Measurements from ENCODE around the gene GALM.
"Not testable (repeated sequence)": the region's sequence is repeated elsewhere in the genome, so short reads cannot be mapped to it uniquely, and the experiment has no call there.

Gene GALM

DNA sequence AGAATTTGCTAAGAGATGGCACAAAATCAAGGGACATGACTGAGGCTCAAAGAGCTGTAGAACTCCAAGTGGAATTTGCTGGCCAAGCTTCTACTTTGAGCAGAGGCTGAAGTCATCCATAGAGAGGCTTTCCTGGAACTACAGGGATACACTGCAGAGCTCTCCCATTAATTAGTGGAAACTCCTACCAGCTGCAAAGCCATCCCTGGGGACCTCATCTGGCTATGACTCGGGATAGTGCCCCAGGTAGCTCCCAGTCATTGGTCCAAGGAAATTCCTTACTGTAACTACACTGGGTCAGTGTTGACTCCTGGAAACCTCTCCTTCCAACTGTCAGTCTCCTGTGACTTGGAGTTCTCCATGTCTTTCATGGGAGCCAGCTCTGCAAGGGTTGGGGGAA is 10.5 kb upstream of the GALM start:
- TF ChIP-seq POLR2A (IDR thresholded peaks at IDR 0.05; ENCODE audit: low read depth, low read length): no peak
- FAIRE-seq: no peak
- no peak for DNase-seq (ENCODE audit: insufficient read length, low spot score)

DNA sequence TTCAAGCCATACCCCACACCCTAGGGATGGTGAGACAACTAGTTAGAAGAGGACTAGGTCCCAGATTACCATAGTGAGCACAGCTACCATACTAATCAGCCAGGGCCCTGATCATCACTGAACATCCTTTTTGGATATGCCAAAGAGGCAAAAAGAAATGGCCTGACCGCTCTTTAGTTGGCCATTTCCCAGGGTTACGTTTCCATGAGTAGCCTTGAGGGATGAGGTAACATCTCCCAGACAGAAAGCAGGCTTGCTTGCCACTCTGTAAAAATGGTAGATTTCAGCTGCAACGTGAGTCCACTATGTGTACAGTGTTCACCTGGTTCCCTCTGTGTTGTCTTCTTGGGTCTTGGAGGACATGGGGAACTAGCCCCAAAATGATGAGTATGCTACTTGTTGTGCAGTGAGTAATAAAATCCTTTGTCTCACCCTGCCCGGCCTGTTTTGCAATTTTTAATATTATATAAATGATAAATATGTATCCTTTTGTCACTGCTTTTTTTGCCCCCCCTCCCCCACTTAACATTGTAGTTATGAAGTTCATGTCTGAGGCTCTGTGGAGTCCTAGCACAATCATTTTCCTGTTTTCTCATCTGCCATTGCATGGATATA is 8.9 kb upstream of the GALM start:
- FAIRE-seq (no peak), DNase-seq (ENCODE audit: insufficient read length, low spot score) (no peak)
- TF ChIP-seq POLR2A (IDR thresholded peaks at IDR 0.05; ENCODE audit: low read depth, low read length): no peak

DNA sequence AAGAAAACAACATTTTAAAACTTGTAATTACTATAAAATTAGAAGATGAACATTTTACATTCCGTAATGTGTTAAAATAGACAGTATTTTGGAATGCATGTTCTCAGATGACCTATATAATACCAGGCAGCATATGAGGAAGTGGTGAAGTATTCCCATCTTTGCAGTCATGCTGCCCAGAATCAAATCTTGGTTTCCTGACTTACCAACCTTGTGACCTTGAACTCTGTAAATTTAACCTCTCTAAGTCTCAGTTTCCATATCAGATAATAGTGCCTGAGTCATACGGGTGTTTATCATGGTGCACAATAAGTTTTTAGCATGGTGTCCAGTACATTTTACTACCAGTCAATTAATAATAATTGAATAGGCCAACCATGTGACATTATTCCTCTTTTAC is 7.3 kb upstream of the GALM start:
- FAIRE-seq: no peak
- no peak for DNase-seq (ENCODE audit: insufficient read length, low spot score)
- TF ChIP-seq POLR2A (IDR thresholded peaks at IDR 0.05; ENCODE audit: low read depth, low read length): no peak

DNA sequence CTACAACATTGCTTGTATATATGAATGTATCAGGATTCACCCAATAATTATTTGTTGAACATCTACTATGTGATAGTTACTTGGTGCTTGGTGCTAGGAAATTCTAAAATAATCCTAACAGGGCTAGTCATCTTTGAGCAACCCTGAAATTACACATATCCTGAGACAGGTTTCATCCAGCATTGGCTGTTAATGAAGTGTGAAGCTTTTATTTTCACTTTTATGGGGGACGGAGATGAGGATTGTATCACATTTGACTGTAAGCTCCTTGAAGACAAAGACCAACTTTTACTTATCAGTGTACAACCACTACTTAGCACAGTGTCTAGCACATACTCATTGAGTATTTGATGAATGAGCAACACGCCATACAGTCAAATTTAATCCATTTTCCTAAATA is 6.8 kb upstream of the GALM start:
- no peak for TF ChIP-seq POLR2A (IDR thresholded peaks at IDR 0.05; ENCODE audit: low read depth, low read length)
- DNase-seq (ENCODE audit: insufficient read length, low spot score) (no peak), FAIRE-seq (no peak)

DNA sequence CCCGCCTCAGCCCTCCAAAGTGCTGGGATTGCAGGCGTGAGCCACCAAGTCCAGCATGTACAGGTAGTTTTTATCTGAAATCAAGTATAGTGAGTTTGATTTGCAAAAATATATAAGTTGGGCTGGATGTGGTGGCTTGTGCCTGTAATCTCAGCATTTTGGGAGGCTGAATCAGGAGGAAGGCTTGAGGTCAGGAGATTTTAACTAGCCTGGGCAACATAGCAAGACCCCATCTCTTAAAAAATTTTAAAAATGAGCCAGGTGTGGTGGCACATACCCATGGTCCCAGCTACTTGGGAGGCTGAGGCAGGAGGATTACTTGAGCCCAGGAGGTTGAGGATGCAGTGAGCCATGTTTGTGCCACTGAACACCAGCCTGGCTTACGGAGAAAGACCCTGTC is 5.6 kb upstream of the GALM start:
- TF ChIP-seq POLR2A (IDR thresholded peaks at IDR 0.05; ENCODE audit: low read depth, low read length): no peak
- FAIRE-seq: no peak
- no peak for DNase-seq (ENCODE audit: insufficient read length, low spot score)

DNA sequence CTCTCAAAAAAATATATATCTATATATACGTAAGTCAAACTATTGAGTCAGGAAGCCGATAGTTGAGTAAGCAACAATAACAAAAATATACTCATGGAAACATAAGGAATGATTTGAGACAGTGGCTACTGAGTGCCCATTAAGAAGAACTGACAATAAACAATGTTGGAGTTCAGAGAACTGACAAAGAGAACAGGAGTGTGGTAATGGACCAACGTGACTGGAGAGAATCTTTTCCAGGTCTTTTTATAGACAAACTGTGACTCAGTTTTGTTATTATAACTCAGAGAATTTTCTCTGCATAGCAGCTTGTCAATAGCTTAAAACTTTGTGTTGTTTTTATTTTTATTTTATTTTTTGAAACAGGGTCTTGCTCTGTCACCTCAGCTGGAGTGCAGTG is 4.6 kb upstream of the GALM start:
- DNase-seq (ENCODE audit: insufficient read length, low spot score) (no peak), FAIRE-seq (no peak)
- no peak for TF ChIP-seq POLR2A (IDR thresholded peaks at IDR 0.05; ENCODE audit: low read depth, low read length)

DNA sequence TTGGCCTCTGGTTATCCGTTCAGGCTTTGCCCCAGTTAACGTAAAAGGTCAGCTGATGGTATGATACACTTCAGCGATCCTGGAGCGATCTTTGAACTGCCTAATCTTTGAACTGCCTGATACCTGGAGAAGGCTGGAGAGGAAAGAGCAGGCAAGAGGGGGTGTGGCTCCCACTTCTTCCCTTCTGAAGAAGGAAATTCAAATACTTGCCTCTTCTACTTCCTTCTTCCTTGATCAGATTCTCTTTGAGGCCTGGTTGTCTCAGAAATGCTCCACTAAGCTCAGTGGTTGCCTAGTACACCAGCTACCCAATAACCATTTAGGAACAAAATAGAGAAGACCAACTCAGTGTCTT is 619 bp downstream of the GALM start:
- TF ChIP-seq POLR2A (IDR thresholded peaks at IDR 0.05; ENCODE audit: low read depth, low read length): no peak
- no peak for FAIRE-seq
- DNase-seq (ENCODE audit: insufficient read length, low spot score): no peak

DNA sequence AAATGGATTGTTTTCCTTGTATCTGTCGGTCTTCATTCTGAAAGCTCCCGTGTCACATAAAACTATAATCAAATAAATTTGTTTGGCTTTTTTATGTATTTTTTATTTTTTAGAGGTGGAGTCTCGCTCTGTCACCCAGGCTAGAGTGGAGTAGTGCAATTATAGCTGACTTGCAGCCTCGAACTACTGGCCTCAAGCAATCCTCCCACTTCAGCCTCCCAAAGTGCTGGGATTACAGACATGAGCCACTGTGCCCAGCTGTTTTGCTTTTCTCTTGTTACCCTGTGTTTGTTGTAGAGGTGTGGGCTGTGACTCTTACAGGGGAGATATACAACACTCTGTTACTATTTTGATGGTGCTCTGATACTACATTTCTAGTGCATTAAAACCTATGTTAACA is 2.2 kb downstream of the GALM start:
- FAIRE-seq (no peak), DNase-seq (ENCODE audit: insufficient read length, low spot score) (no peak)
- TF ChIP-seq POLR2A (IDR thresholded peaks at IDR 0.05; ENCODE audit: low read depth, low read length): no peak

DNA sequence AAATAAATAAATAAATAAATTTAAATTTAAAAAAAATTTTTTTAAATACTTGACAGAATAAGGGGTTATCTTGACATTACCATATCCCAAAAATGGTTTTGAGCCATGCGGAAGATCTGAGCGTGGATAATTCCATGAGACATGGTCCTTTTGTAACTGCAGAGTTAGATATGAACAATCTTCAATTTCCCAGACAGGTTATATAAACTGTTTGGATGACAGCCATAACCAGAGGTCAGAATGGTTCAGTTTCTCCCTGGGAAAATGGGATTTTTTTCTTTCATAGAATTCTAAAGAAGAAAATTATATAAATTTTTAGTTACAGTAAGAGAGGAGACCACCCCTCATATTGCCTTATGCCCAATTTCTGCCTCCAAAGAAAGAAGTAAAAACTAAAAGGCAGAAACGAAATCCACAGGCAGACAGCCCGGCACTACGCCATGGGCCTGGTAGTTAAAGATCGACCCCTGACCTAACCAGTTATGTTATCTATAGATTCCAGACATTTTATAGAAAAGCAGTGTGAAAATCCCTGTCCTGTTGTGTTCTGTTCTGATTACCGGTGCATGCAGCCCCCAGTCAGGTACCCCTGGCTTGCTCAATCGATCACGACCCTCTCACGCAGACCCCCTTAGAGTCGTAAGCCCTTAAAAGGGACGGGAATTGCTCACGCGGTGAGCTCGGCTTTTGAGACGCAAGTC is 3.0 kb downstream of the GALM start:
- TF ChIP-seq POLR2A (IDR thresholded peaks at IDR 0.05; ENCODE audit: low read depth, low read length): no peak
- FAIRE-seq: no peak
- DNase-seq (ENCODE audit: insufficient read length, low spot score): no peak

DNA sequence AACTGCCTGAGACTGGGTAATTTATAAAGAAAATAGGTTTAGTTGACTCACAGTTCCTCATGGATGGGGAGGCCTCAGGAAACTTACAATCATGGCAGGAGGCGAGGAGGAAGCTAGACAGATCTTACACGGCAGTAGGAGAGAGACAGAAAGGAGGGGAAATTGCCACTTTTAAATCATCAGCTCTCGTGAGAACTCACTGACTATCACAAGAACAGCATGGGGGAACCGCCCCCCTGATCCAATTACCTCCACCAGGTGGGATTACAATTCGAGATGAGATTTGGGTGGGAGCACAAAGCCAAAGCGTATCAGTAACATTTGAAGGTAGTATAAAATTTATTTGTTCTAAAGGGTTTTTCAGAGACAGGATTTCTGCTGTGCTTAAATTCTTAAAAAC is 5.4 kb downstream of the GALM start:
- DNase-seq (ENCODE audit: insufficient read length, low spot score) (no peak), FAIRE-seq (no peak)

DNA sequence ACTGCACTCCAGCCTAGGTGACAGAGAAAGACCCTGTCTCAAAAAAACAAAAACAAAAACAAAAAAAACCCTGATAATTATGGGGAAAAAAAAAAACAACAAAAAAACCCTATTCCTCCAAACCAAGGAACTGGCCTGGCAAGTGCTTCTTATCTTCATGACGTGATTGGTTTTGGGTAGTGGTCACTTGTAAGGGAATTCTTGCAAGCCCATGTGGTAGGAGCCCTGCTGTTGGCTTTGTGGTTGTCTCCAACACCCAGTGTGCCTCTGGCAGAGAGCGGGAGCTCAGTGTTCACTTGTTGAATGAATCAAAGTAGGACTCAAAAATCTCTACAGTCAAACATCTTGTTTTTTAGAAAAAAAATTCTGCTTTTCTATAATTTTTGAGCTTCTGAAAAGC is 6.0 kb downstream of the GALM start:
- no peak for FAIRE-seq
- TF ChIP-seq POLR2A (IDR thresholded peaks at IDR 0.05; ENCODE audit: low read depth, low read length): no peak

More for the DNA sequence above, 5.4 kb downstream of the GALM start:
- TF ChIP-seq POLR2A (IDR thresholded peaks at IDR 0.05; ENCODE audit: low read depth, low read length): no peak

DNA sequence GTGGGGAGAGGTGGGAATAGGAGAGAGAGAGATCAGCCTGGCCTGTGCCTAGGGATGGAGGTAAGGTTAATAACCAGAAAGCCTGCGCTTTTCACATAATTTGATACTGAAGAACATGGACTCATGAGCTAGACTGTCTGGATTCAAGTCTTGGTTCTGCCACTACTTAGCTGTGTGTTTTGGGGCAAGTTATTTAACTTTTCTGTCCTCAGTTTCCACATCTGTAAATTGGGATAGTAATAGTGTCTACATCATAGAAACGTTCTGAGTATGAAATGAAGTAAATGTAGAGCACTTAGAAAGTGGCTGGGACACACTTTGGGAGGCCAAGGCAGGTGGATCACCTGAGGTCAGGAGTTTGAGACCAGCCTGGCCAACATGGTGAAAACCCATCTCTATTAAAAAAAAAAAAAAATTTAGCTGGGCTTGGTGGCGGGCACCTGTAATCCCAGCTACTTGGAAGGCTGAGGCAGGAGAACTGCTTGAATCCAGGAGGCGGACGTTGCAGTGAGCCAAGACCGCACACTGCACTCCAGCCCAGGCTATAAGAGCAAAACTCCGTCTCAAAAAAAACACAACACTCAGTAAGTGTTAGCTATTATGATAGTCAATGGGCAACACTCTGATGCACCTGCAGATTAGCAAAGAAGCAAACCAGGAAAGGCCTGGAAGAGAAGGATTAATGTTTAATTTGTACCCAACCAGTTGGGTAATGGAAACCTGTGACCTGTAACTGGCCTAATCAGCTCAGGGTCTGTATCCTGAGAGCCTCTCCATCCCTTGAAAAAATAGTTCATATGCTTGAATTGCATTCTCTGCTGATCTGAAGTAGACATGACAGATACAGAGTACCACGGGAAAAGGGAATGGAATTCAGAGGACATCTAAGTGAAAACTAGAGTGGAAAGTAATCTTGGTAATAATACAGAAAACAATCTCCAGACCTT is 6.8 kb downstream of the GALM start:
- DNase-seq (ENCODE audit: insufficient read length, low spot score) (no peak), FAIRE-seq (no peak)
- TF ChIP-seq POLR2A (IDR thresholded peaks at IDR 0.05; ENCODE audit: low read depth, low read length): no peak

More for the DNA sequence above, 6.0 kb downstream of the GALM start:
- no peak for DNase-seq (ENCODE audit: insufficient read length, low spot score)

DNA sequence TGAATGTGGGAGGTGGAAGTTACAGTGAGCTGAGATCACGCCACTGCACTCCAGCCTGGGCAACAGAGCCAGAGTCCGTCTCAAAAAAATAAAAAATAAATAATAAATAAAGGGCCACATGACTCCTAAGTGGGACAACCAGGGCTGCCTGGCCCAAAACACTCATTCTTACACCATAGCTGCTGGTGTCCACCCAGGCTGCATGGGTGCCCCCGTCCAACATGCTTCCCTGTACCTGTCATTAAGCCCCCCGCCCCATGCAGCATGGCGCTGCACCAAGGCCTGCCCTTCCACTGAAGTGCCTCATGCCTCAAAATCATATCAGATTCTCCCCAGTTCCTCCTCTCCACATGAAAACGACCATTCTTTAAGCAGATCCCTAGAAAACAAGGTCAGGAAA is 10.8 kb downstream of the GALM start:
- DNase-seq (ENCODE audit: insufficient read length, low spot score) (no peak), FAIRE-seq (no peak)
- no peak for TF ChIP-seq POLR2A (IDR thresholded peaks at IDR 0.05; ENCODE audit: low read depth, low read length)

DNA sequence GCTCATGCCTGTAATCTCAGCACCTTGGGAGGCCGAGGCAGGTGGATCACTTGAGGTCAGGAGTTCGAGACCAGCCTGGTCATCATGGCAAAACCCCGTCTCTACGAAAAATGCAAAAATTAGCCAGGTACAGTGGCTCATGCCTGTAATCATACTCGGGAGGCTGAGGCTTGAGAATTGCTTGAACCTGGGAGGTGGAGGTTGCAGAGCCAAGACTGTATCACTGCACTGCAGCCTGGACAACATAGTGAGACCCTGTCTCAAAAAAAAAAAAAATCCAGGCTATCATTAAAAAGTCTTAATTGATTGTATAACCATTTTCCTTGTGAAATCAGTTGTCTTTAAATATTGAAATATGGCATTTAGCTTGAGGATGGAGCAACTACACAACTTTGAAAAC is 15.0 kb downstream of the GALM start:
- not testable (repeated sequence) for FAIRE-seq; DNase-seq (ENCODE audit: insufficient read length, low spot score)
